HEK293T (cell line): Measurements from ENCODE around the gene FTCDNL1.

Source experiments
- BHLHE40 ChIP-seq: fragments of 450-650 bp; IDR thresholded peaks from 2 replicates; pipeline ENCODE4 v1.6.1; 2016; ENCODE audit warnings: mild to moderate bottlenecking, moderate library complexity, borderline replicate concordance
- CTBP1 ChIP-seq: fragments of 450-650 bp; IDR thresholded peaks from 2 replicates; pipeline ENCODE4 v1.6.1; 2016; ENCODE audit warnings: borderline replicate concordance
- ELF4 ChIP-seq: fragments of 450-650 bp; IDR thresholded peaks from 2 replicates; pipeline ENCODE4 v1.6.1; 2017; ENCODE audit warnings: antibody characterized with exemption
- FOXA1 ChIP-seq: fragments of 450-650 bp; IDR thresholded peaks from 2 replicates; pipeline ENCODE4 v1.6.1; 2016; ENCODE audit warnings: mild to moderate bottlenecking
- FOXM1 ChIP-seq: fragments of 450-650 bp; IDR thresholded peaks from 2 replicates; pipeline ENCODE4 v1.6.1; 2017; ENCODE audit warnings: mild to moderate bottlenecking, borderline replicate concordance
- HDGF ChIP-seq: fragments of 450-650 bp; IDR thresholded peaks from 2 replicates; pipeline ENCODE4 v1.6.1; 2017; ENCODE audit warnings: antibody characterized with exemption, borderline replicate concordance
- L3MBTL2 ChIP-seq: fragments of 450-650 bp; conservative IDR thresholded peaks from 2 replicates; pipeline ENCODE4 v1.6.1; 2016; ENCODE audit warnings: mild to moderate bottlenecking
- LEF1 ChIP-seq: fragments of 450-650 bp; IDR thresholded peaks from 2 replicates; pipeline ENCODE4 v1.6.1; 2017; ENCODE audit warnings: mild to moderate bottlenecking, borderline replicate concordance
- NFRKB ChIP-seq: fragments of 450-650 bp; IDR thresholded peaks from 2 replicates; pipeline ENCODE4 v1.6.1; 2016; ENCODE audit warnings: mild to moderate bottlenecking, moderate library complexity
- PKNOX1 ChIP-seq: fragments of 450-650 bp; IDR thresholded peaks from 2 replicates; pipeline ENCODE4 v1.6.1; 2016
- SP1 ChIP-seq: fragments of 450-650 bp; IDR thresholded peaks from 2 replicates; pipeline ENCODE4 v1.6.1; 2017
- ZNF384 ChIP-seq: fragments of 450-650 bp; IDR thresholded peaks from 2 replicates; pipeline ENCODE4 v1.6.1; 2016

GRCh38 chr2:199812493-199812892, 38.5 kb downstream of the FTCDNL1 start:
- no peak for TF ChIP-seq NFRKB
- no peak for TF ChIP-seq HDGF
- no peak for TF ChIP-seq CTBP1
- no peak for TF ChIP-seq ELF4
- TF ChIP-seq BHLHE40: no peak
- no peak for TF ChIP-seq PKNOX1
- no peak for TF ChIP-seq FOXM1
- TF ChIP-seq LEF1: no peak
- TF ChIP-seq FOXA1: no peak
- no peak for TF ChIP-seq L3MBTL2
- no peak for TF ChIP-seq SP1
- no peak for TF ChIP-seq ZNF384
